ENCODE results near the gene DMRTA2.

DNA sequence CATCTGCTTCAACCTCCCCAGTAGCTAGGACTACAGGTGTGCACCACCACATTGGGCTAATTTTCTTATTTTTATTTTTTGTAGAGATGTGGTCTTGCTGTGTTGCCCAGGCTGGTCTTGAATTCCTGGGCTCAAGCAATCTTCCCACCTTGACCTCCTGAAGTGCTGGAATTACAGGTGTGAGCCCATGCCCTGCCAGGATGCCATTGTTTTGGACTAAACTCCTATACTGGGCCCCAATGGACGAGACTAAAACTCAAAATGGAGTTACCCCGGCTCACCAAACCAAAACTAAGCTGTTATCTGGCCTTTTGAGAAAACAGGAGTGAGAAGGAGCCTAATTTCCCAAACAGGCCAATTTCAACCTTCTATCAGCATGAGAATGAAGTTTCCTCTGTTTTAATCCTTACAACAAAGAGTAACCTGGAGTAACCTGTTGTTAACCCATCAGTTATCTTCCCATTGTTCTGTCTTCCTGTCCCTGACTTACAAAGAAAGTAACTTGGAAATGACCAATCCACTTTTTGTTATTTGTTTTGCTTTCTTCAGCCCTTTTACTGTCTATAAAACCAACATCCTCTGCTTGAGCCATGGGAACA is 29.6 kb downstream of the DMRTA2 start:
- TF ChIP-seq CTCF (IDR thresholded peaks at IDR 0.05) (no peak), REST (IDR thresholded peaks at IDR 0.05; ENCODE audit: insufficient read depth in 1 of 2, low read depth in 2 of 2, low read length in 1 of 2) (no peak), TCF7L2 (IDR thresholded peaks at IDR 0.05; ENCODE audit: low read depth, low read length) (no peak), POLR2AphosphoS5 (IDR thresholded peaks at IDR 0.05; ENCODE audit: low read depth, low read length) (no peak), SIN3A (IDR thresholded peaks at IDR 0.05; ENCODE audit: borderline replicate concordance, insufficient read depth, low read depth, low read length) (no peak)
